Measurements from ENCODE around the gene PRRC2B. TPM values are rescaled to one million over a fixed set of nuclear protein-coding genes. Genes with fewer than 3 reads are reported as not detected.

PRRC2B gene
- total RNA-seq, 4 donors from 2014 or later, result 81.7 to 159 (median 117) TPM

GRCh38 chr9:131516930-131517329 is 123.0 kb downstream of the PRRC2B start:
- no peaks in the 10 kb centered on the region for H3K9me3 ChIP-seq
- no peak for DNase-seq
- intact Hi-C loops (cut with DNase I), result no loop called here
- TF ChIP-seq, protein P1, sequence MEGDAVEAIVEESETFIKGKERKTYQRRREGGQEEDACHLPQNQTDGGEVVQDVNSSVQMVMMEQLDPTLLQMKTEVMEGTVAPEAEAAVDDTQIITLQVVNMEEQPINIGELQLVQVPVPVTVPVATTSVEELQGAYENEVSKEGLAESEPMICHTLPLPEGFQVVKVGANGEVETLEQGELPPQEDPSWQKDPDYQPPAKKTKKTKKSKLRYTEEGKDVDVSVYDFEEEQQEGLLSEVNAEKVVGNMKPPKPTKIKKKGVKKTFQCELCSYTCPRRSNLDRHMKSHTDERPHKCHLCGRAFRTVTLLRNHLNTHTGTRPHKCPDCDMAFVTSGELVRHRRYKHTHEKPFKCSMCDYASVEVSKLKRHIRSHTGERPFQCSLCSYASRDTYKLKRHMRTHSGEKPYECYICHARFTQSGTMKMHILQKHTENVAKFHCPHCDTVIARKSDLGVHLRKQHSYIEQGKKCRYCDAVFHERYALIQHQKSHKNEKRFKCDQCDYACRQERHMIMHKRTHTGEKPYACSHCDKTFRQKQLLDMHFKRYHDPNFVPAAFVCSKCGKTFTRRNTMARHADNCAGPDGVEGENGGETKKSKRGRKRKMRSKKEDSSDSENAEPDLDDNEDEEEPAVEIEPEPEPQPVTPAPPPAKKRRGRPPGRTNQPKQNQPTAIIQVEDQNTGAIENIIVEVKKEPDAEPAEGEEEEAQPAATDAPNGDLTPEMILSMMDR (IDR thresholded peaks at IDR 0.05), result no peak
- no peak for TF ChIP-seq POLR2A (IDR thresholded peaks at IDR 0.05)
- no peaks in the 10 kb centered on the region for H3K4me1 ChIP-seq
- H3K27ac ChIP-seq, result no peak overlapping the region
- 97 to 99% methylated on average over 9 of the region's 9 CpGs for WGBS, 2 donors
- H3K27me3 ChIP-seq, result no peaks in the 10 kb centered on the region
- no peak overlapping the region for H3K4me3 ChIP-seq (replicated peaks in 1 of 3)
- H3K36me3 ChIP-seq, result peaks cover 41 to 65% of the 10 kb centered on the region in 2 donors

DNA sequence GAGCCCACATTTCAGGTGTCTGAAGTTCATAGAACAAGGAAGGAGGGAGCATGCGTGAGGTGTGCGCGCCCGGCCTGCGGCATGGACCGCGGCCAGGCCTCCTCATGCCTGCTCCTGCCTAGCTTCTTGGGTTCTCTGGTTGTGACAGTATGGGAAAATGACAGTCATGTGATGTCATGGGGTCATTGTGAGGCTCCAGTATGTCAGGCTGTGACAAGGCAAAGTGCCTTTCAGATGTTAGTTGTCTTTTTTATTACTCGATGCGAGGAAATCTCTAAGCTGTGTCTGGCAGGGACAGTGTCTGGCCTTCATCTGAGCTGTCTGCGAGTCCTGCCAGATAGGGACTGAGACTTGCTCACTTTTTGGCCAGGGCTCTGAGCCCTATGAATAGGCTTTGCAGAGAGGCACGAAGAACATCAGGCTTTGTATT is 123.9 kb downstream of the PRRC2B start:
- no peaks in the 10 kb centered on the region for H3K9me3 ChIP-seq
- H3K4me1 ChIP-seq, result no peaks in the 10 kb centered on the region
- H3K36me3 ChIP-seq, result peaks cover 41 to 61% of the 10 kb centered on the region in 2 donors
- WGBS, 2 donors, result 91 to 95% methylated on average over 11 of the region's 11 CpGs
- intact Hi-C loops (cut with DNase I), result no loop called here
- no peak overlapping the region for H3K4me3 ChIP-seq (replicated peaks in 1 of 3)
- no peaks in the 10 kb centered on the region for H3K27me3 ChIP-seq
- no peak overlapping the region for H3K27ac ChIP-seq
- no peak for DNase-seq
- no peak for TF ChIP-seq POLR2A (IDR thresholded peaks at IDR 0.05)
- TF ChIP-seq, protein P1 (IDR thresholded peaks at IDR 0.05), result no peak

DNA sequence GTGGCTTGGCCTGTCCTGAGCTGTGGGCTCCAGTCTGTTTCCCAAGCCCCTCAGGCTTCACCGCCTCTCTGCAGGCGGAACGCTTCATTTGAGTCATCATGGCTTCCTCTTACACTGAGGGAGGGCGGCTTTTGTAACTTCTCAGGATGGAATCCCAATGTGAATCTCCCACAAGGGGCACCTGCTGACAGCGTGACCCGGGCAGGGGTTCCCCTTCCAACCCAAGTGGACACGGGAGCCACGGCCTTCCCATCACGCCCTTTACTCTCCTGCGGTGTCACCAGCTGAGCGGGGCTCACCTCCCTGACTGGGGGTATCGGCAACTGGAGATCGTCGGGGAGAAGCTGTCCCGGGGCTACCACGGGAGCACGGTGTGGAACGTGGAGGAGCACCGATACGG is 124.7 kb downstream of the PRRC2B start:
- TF ChIP-seq, protein P1 (IDR thresholded peaks at IDR 0.05), result no peak
- no peak for TF ChIP-seq POLR2A (IDR thresholded peaks at IDR 0.05)
- intact Hi-C loops (cut with DNase I), result no loop called here
- no peak for DNase-seq
- no peak overlapping the region for H3K4me3 ChIP-seq (replicated peaks in 1 of 3)
- no peak overlapping the region for H3K27ac ChIP-seq
- no peaks in the 10 kb centered on the region for H3K4me1 ChIP-seq
- H3K9me3 ChIP-seq, result no peaks in the 10 kb centered on the region
- H3K36me3 ChIP-seq, result peaks cover 40 to 55% of the 10 kb centered on the region in 2 donors
- 95 to 96% methylated on average over 14 to 20 of the region's 20 CpGs for WGBS, 2 donors
- no peaks in the 10 kb centered on the region for H3K27me3 ChIP-seq

DNA sequence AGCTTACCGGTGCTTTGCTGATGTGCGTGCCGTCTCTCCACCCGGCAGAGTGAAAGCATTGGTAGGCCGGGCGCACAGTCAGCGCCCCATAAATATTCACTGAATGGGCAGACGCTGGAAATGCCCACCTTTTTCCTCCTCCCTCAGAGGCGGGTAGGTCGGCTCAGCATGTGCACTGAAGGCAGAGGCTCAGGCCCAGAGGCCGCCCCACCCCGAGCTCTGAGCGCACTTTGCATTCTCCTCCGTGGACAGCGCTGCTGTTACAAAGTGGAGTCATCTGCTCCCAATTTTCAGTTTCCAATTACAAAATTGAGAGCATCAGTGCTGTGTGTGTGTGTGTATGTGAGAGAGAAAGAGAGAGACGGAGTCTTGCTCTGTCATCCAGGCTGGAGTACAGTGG is 126.6 kb downstream of the PRRC2B start:
- Histone ChIP-seq H3K4me3 (replicated peaks in 1 of 3) (no peak overlapping the region), H3K4me1 (no peaks in the 10 kb centered on the region), H3K27me3 (no peaks in the 10 kb centered on the region), H3K27ac (no peak overlapping the region), H3K9me3 (no peaks in the 10 kb centered on the region), H3K36me3 (peaks cover 49 to 58% of the 10 kb centered on the region in 2 donors)
- 82% methylated on average over 16 of the region's 16 CpGs for WGBS, 2 donors
- DNase-seq, result no peak
- TF ChIP-seq, protein P1 (IDR thresholded peaks at IDR 0.05), result no peak
- TF ChIP-seq POLR2A (IDR thresholded peaks at IDR 0.05), result no peak
- intact Hi-C loops (cut with DNase I), result no loop called here

- Histone ChIP-seq H3K27me3 (no peaks in the 10 kb centered on the region), H3K27ac (no peak overlapping the region), H3K36me3 (peaks cover 56 to 63% of the 10 kb centered on the region in 2 donors), H3K4me3 (replicated peaks in 1 of 3) (no peak overlapping the region), H3K4me1 (no peaks in the 10 kb centered on the region), H3K9me3 (no peaks in the 10 kb centered on the region)
- intact Hi-C loops (cut with DNase I), result no loop called here
- WGBS, 2 donors, result 95 to 97% methylated on average over 10 of the region's 10 CpGs
- DNase-seq, result no peak
- TF ChIP-seq POLR2A (IDR thresholded peaks at IDR 0.05), result no peak
- TF ChIP-seq, protein P1 (IDR thresholded peaks at IDR 0.05), result no peak
These were observed 127.3 kb downstream of the PRRC2B start for GRCh38 chr9:131521203-131521602.
